ENCODE results near the gene SPEM3. TPM values are rescaled to one million over a fixed set of nuclear protein-coding genes. Genes with fewer than 3 reads are reported as not detected.

SPEM3 gene
- total and polyA plus RNA-seq, 4 donors, result not detected

- no peak for TF ChIP-seq NR2F2 (IDR thresholded peaks at IDR 0.05)
- TF ChIP-seq RXRA (IDR thresholded peaks at IDR 0.05), result no peak
- TF ChIP-seq, protein P1, sequence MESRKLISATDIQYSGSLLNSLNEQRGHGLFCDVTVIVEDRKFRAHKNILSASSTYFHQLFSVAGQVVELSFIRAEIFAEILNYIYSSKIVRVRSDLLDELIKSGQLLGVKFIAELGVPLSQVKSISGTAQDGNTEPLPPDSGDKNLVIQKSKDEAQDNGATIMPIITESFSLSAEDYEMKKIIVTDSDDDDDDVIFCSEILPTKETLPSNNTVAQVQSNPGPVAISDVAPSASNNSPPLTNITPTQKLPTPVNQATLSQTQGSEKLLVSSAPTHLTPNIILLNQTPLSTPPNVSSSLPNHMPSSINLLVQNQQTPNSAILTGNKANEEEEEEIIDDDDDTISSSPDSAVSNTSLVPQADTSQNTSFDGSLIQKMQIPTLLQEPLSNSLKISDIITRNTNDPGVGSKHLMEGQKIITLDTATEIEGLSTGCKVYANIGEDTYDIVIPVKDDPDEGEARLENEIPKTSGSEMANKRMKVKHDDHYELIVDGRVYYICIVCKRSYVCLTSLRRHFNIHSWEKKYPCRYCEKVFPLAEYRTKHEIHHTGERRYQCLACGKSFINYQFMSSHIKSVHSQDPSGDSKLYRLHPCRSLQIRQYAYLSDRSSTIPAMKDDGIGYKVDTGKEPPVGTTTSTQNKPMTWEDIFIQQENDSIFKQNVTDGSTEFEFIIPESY (IDR thresholded peaks at IDR 0.05), result no peak
- TF ChIP-seq HNF4G (IDR thresholded peaks at IDR 0.05), result no peak
- TF ChIP-seq TAF1 (conservative IDR thresholded peaks at IDR 0.05), result no peak
- TF ChIP-seq, protein P2, sequence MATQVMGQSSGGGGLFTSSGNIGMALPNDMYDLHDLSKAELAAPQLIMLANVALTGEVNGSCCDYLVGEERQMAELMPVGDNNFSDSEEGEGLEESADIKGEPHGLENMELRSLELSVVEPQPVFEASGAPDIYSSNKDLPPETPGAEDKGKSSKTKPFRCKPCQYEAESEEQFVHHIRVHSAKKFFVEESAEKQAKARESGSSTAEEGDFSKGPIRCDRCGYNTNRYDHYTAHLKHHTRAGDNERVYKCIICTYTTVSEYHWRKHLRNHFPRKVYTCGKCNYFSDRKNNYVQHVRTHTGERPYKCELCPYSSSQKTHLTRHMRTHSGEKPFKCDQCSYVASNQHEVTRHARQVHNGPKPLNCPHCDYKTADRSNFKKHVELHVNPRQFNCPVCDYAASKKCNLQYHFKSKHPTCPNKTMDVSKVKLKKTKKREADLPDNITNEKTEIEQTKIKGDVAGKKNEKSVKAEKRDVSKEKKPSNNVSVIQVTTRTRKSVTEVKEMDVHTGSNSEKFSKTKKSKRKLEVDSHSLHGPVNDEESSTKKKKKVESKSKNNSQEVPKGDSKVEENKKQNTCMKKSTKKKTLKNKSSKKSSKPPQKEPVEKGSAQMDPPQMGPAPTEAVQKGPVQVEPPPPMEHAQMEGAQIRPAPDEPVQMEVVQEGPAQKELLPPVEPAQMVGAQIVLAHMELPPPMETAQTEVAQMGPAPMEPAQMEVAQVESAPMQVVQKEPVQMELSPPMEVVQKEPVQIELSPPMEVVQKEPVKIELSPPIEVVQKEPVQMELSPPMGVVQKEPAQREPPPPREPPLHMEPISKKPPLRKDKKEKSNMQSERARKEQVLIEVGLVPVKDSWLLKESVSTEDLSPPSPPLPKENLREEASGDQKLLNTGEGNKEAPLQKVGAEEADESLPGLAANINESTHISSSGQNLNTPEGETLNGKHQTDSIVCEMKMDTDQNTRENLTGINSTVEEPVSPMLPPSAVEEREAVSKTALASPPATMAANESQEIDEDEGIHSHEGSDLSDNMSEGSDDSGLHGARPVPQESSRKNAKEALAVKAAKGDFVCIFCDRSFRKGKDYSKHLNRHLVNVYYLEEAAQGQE (IDR thresholded peaks at IDR 0.05), result no peak
- TF ChIP-seq, protein P3, sequence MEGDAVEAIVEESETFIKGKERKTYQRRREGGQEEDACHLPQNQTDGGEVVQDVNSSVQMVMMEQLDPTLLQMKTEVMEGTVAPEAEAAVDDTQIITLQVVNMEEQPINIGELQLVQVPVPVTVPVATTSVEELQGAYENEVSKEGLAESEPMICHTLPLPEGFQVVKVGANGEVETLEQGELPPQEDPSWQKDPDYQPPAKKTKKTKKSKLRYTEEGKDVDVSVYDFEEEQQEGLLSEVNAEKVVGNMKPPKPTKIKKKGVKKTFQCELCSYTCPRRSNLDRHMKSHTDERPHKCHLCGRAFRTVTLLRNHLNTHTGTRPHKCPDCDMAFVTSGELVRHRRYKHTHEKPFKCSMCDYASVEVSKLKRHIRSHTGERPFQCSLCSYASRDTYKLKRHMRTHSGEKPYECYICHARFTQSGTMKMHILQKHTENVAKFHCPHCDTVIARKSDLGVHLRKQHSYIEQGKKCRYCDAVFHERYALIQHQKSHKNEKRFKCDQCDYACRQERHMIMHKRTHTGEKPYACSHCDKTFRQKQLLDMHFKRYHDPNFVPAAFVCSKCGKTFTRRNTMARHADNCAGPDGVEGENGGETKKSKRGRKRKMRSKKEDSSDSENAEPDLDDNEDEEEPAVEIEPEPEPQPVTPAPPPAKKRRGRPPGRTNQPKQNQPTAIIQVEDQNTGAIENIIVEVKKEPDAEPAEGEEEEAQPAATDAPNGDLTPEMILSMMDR (IDR thresholded peaks at IDR 0.05; ENCODE audit: low read depth, low read length, missing input control), result no peak
- Histone ChIP-seq H3K4me3 (ENCODE audit: low read depth in 1 of 3, low read length in 3 of 3) (no peak overlapping the region), H3K27ac (ENCODE audit: low read depth in 1 of 2, low read length in 2 of 2) (no peak overlapping the region), H3K9ac (ENCODE audit: low read depth in 1 of 2, low read length in 2 of 2) (no peak overlapping the region), H3K9me3 (ENCODE audit: control insufficient read depth in 4 of 4, low read length in 3 of 4) (no peaks in the 10 kb centered on the region), H3K4me1 (ENCODE audit: control insufficient read depth in 4 of 4, insufficient read depth in 4 of 4, low read length in 3 of 4) (no peaks in the 10 kb centered on the region), H3K27me3 (ENCODE audit: control insufficient read depth in 4 of 4, insufficient read depth in 4 of 4, low read length in 3 of 4) (no peaks in the 10 kb centered on the region), H3K36me3 (ENCODE audit: control insufficient read depth in 4 of 4, insufficient read depth in 3 of 4, low read depth in 1 of 4, low read length in 3 of 4) (no peaks in the 10 kb centered on the region)
- no peak for DNase-seq (ENCODE audit: low spot score)
- WGBS, result 93% methylated on average over 14 of the region's 14 CpGs
Observed at GRCh38 chr17:7414837-7415236, 13.8 kb upstream of the SPEM3 start.

- DNase-seq (ENCODE audit: low spot score), result no peak
- WGBS, result 91% methylated on average over 23 of the region's 23 CpGs
Observed at GRCh38 chr17:7415784-7416183, 12.9 kb upstream of the SPEM3 start.

More at GRCh38 chr17:7415784-7416183, 12.9 kb upstream of the SPEM3 start:
- Histone ChIP-seq H3K9me3 (ENCODE audit: control insufficient read depth in 4 of 4, low read length in 3 of 4) (no peaks in the 10 kb centered on the region), H3K27ac (ENCODE audit: low read depth in 1 of 2, low read length in 2 of 2) (no peak overlapping the region), H3K4me3 (ENCODE audit: low read depth in 1 of 3, low read length in 3 of 3) (no peak overlapping the region), H3K36me3 (ENCODE audit: control insufficient read depth in 4 of 4, insufficient read depth in 3 of 4, low read depth in 1 of 4, low read length in 3 of 4) (no peaks in the 10 kb centered on the region), H3K27me3 (ENCODE audit: control insufficient read depth in 4 of 4, insufficient read depth in 4 of 4, low read length in 3 of 4) (no peaks in the 10 kb centered on the region), H3K4me1 (ENCODE audit: control insufficient read depth in 4 of 4, insufficient read depth in 4 of 4, low read length in 3 of 4) (no peaks in the 10 kb centered on the region), H3K9ac (ENCODE audit: low read depth in 1 of 2, low read length in 2 of 2) (no peak overlapping the region)
- no peak for TF ChIP-seq FOXA2 (IDR thresholded peaks at IDR 0.05)
- no peak for TF ChIP-seq SP1 (IDR thresholded peaks at IDR 0.05)
- TF ChIP-seq, protein P3 (IDR thresholded peaks at IDR 0.05; ENCODE audit: low read depth, low read length, missing input control), result no peak
- TF ChIP-seq, protein P1 (IDR thresholded peaks at IDR 0.05), result no peak
- TF ChIP-seq HNF4G (IDR thresholded peaks at IDR 0.05), result no peak
- no peak for TF ChIP-seq YY1 (IDR thresholded peaks at IDR 0.05)
- no peak for TF ChIP-seq JUND (IDR thresholded peaks at IDR 0.05)
- no peak for TF ChIP-seq TAF1 (conservative IDR thresholded peaks at IDR 0.05)
